Raji (cell line): ENCODE results near the gene BTNL3.

ENCODE experiments used
- POLR2A ChIP-seq: IDR thresholded peaks from 2 replicates; pipeline ENCODE4 v1.6.1; 2011; ENCODE audit warnings: low read depth, low read length, control low read depth; ENCODE audit not compliant: insufficient read depth

BTNL3 gene

GRCh38 chr5:181042036-181042713, 53.5 kb downstream of the BTNL3 start:
- no peak for TF ChIP-seq POLR2A

GRCh38 chr5:181042722-181043121, 54.1 kb downstream of the BTNL3 start:
- TF ChIP-seq POLR2A = no peak

GRCh38 chr5:181043285-181044092, 54.8 kb downstream of the BTNL3 start:
- no peak for TF ChIP-seq POLR2A

GRCh38 chr5:181044093-181044599, 55.5 kb downstream of the BTNL3 start:
- no peak for TF ChIP-seq POLR2A

GRCh38 chr5:181044662-181045305, 56.1 kb downstream of the BTNL3 start:
- no peak for TF ChIP-seq POLR2A

- no peak for TF ChIP-seq POLR2A
Measured at GRCh38 chr5:181045316-181045715, 56.7 kb downstream of the BTNL3 start.

GRCh38 chr5:181047288-181047687, 58.6 kb downstream of the BTNL3 start:
- no peak for TF ChIP-seq POLR2A

- TF ChIP-seq POLR2A = no peak
Measured at GRCh38 chr5:181047921-181048320, 59.3 kb downstream of the BTNL3 start.

- no peak for TF ChIP-seq POLR2A
Measured at GRCh38 chr5:181050016-181050415, 61.4 kb downstream of the BTNL3 start.

GRCh38 chr5:181051841-181052671, 63.4 kb downstream of the BTNL3 start:
- no peak for TF ChIP-seq POLR2A

GRCh38 chr5:181052672-181053487, 64.2 kb downstream of the BTNL3 start:
- no peak for TF ChIP-seq POLR2A

GRCh38 chr5:181053488-181054121, 65.0 kb downstream of the BTNL3 start:
- no peak for TF ChIP-seq POLR2A

GRCh38 chr5:181054138-181054537, 65.5 kb downstream of the BTNL3 start:
- TF ChIP-seq POLR2A = no peak
